IPS DF 19.7 (cell line): ENCODE results near the gene GALNS.
"Not testable (repeated sequence)": the region's sequence is repeated elsewhere in the genome, so short reads cannot be mapped to it uniquely, and the experiment has no call there.

Experiments
- DNase-seq: peaks from one replicate; pipeline ENCODE4 v3.0.0-alpha.2; 2013; ENCODE audit warnings: low read depth, low spot score

Gene GALNS

DNA sequence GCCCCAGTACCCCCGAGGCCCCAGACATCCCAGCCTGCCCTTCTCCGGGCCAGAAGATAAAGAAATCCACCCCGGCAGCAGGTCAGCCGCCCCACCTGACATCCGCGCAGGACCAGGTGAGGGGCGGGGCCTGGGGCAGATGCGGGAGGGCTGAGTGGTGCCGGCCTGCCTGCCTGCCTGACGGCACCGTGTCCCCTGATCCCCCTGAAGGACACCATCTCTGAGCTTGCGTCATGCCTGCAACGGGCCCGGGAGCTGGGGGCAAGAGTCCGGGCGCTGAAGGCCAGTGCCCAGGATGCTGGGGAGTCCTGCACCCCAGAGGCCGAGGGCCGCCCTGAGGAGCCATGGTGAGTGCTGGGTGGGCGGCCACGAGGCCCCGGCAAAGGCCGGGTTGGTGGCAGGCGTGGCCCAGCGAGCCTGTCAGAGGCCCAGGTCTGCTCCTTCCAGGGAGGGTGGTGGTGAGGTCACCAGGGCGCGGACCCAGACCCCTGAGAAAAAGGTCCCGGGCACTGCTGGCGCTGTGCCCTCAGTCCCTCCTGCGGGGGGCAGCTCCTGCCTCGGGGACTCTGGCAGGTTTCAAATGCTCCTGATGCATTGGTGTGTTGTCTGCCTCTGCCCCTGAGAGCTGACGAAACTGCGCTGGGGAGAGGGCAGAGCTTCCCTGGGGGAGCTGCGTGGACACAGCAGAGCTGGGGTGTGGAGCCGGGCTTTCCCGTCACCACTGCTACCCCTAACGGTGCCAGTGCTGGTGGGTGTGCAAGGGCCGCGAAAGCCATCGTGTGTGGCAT lies 52.0 kb downstream of the GALNS start:
- no peak for DNase-seq

DNA sequence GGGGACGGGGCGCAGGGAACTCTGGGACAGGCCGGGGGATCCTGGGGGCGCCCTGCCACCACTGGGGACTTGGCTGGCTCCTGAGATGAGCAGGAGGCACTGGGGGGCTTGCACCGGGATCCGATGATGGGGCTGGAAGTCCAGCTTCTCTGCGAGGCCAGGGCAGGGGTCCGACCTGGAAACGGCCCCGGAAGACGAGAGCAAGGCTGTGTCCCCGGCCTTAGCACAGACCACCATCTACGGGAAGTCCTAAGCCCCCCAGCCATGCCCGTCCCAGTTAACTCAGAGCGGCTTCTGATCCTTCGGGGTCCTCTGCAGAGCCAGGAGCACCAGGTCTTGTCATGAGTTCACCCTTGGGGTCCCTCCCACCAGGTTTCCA lies 52.6 kb downstream of the GALNS start:
- no peak for DNase-seq

DNA sequence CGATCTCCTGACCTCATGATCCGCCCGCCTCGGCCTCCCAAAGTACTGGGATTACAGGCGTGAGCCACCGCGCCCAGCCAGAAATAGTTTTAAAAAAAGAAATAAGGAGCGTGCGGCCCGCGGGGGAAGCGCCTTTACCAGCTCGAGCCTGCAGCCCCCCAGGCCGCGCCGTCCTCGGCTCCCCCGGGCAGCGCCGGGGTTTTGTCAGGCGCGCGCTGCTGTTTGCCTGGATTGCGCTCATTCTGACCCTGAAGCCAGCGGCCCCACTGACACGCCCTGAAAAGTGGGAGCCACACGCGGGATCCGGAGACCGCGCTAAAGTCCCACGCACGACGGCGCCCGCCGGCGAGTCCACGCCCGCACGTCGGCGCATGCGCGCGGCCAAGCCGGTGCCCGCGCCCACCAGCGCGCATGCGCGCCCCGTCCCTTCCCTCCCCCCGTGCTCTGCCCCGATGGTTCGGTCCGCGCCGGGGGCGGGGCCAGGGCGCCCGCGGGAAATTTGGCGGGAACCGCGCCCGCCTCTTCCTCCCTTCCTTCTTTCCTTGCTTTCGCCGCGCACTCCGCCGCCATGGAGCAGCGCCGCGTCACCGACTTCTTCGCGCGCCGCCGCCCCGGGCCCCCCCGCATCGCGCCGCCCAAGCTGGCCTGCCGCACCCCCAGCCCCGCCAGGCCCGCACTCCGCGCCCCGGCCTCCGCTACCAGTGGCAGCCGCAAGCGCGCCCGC lies 53.3 kb downstream of the GALNS start, which contains the start of gene CDT1:
CDT1 (plus strand) TSS at position 526 of the 724 bp plus-strand sequence; CDS start at position 569, 43 bp downstream.
- DNase-seq, result no peak

DNA sequence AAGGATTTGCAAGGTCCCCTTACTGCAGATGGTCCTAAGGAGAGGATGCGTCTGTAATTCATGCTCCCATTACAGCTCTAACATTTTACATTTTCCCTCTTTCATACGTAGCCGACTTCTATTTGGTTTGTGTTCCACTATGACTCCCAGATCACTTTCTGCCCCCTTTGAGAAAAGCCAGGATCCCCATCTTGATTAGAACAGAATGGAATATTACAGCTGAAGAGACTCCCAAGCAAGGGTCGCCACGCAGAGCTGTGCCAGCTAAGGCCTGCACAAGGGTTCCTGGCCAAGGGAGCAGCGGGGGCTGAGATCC lies 56.5 kb downstream of the GALNS start:
- DNase-seq, result no peak

DNA sequence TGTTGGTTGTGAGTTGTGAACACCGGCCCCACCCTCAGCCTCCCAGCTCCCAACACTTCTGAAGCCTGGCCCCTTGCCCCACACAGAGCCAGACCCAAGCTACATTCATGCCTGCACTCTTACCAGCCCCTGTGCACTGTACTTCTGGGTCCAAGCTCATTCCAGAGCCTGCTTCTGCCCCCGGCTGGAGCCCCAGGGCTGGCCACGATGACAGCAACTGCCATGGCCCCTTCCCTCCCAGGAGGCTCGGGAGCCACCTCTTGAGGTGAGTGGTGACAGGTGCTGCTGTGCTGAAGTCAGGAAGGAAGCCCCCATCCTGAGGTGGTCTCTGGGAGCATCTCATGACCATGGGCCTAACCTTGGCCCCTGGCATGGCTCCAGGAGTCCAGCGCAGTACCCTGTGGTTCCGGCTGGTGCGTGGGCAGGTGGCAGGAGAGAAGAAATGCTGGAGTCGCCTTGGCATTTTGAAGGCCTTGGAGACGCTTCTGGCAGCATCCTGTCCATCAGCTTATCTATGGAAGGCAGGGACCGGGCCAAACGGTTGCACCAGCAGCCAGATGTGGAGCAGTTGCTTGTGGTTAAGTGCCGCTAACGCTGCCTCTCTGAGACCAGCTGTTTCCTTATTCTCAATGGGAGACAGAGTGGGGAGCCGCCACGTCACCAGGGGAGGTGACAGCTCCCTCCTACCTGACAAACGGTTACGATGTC lies 57.0 kb downstream of the GALNS start:
- DNase-seq, result no peak

DNA sequence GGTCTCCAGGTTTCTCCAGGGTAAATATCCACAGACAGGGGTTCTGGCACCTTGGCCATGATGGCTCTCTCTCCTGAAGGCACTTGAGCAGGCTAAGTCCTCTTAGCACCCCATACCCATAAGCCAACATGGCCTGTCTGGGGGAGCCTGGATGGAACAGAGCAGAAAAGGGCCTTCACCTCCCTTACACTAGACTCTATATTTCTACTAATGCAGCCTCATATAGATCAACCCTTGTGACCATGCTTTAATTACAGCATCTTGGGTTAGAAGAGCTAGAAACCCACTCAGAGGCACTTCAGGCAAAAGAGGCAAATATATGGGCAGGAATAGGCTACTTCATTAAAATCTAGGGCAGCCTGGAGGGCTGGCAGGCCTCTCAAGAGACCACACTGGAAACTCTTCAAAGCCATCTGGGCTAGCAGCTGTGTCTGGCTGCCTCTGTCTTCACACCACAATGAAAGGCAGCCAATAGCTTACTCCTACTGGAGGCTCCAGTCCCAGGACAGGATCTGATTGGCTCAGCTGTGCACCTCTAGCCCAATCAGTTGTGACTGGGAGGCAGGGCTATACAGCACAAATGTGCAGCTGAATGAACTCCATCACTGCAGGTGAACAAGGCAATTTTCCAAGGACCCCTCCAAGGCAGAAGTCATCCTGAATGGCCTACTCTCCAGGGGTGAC lies 57.8 kb downstream of the GALNS start:
- DNase-seq, result no peak

DNA sequence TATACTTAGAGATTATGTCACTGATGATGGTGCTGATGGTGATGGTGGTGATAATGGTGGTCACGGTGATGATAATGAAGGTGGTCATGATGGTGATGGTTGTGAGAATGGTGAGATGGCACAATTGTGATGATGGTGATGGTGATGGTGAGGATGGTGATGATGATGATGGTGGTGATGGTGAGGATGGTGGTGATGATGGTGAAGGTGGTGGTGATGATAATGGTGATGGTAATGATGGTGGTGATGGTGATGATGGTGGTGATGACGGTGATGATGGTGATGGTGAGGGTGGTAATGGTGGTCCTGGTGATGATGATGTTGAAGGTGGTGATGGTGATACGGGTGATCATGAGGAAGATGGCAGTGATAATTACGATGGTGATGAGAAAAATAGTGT lies 58.7 kb downstream of the GALNS start:
- no peak for DNase-seq

DNA sequence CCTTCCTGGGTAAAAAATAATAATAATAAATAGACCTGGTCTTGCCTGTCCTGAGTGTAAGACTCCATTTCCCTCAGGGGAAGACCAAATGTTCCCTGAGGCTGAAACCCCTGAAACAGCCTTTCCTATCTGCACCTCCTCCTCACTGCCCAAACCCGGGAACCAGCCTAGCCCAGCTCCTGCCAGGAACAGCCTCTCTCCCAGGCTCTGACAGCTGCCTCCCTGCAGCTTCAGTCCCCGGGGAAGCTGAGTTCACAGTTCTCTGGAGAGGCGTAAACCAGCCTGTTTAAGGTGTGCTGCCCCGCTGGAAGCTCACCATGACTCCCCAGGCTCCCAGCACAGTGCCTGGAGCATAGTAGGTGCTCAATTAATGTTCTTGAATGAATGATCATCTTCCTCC lies 60.5 kb downstream of the GALNS start:
- DNase-seq, result no peak

DNA sequence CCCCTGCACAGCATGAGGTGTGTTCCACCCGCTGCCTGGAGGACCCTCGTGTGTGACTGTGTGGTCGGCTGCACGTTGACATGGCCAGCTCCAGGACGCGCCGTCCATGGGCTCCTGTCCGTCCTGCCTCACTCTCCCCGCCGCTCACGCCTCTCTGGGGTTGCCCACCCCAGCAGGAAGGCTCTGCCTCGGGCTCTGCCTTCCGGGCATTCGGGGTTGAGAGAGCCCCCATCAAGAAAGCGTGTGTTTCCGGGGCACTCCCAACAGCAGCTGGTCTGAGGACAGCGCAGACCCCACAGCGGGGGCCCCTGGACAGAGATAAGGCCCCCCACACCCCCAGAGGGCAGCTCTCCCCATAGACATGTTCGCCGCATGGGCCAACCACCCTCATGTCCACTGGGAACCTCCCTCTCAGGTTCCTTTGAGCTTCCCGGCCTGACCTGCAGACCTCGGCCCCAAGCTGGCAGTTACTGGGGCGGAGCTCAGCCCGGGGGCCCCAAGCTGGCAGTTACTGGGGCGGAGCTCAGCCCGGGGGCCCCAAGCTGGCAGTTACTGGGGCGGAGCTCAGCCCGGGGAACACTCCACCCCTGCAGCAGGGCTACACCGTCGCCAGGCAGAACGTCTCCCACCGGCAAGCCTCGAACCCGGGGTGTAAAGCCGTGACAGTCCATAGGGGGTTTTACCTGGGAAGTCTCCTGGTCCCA lies 63.3 kb downstream of the GALNS start:
- no peak for DNase-seq

DNA sequence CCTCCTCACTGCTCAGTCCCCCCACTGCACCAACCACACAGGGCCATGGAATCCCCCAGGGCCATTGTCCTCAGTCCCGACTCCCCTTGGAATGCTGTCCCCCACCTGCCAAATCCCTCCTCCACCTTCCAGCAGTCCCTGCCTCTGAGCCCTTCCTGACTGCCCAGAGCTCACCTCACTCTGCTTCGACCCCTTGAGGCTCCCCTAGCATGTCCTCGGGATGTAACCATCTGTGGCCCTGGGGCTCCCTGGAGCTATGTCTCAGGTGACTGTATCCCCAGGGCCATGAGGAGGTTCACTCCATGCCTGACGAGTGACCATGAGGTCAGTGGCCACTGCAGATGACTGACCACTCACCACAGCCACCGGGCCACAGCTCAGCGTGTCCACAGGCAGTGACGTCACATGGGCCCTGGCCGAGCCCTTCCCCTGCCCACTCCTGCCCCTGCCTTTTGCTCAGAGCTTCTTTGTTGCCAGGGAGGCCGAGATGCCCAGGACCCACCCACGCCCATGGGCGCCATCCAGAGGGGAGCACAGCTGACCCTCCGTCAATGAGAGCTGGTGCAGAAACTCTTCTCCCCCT lies 64.0 kb downstream of the GALNS start:
- DNase-seq, result no peak

DNA sequence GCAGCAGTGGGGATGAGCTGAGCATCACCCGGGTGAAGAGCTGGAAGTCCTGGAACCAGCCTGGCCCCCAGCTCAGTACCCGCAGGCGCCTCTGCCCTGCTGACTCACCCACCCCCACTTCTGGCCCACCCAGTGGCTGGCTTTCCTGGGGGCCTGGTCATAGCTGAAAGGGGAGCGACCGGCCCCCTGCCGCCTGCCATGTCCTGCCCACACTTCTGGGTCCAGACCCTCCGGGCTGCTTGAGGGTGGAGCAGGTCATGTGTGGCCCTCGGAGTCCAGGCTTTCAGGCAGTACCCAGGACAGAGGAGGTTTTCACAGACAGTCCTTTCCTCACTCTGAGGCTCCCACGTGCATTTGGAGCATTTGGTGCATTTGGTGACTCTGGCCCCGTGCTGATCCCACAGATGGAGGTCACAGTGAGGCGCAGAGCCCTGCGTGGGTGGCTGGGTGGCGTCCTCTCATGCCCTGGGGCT lies 64.6 kb downstream of the GALNS start:
- DNase-seq, result no peak

DNA sequence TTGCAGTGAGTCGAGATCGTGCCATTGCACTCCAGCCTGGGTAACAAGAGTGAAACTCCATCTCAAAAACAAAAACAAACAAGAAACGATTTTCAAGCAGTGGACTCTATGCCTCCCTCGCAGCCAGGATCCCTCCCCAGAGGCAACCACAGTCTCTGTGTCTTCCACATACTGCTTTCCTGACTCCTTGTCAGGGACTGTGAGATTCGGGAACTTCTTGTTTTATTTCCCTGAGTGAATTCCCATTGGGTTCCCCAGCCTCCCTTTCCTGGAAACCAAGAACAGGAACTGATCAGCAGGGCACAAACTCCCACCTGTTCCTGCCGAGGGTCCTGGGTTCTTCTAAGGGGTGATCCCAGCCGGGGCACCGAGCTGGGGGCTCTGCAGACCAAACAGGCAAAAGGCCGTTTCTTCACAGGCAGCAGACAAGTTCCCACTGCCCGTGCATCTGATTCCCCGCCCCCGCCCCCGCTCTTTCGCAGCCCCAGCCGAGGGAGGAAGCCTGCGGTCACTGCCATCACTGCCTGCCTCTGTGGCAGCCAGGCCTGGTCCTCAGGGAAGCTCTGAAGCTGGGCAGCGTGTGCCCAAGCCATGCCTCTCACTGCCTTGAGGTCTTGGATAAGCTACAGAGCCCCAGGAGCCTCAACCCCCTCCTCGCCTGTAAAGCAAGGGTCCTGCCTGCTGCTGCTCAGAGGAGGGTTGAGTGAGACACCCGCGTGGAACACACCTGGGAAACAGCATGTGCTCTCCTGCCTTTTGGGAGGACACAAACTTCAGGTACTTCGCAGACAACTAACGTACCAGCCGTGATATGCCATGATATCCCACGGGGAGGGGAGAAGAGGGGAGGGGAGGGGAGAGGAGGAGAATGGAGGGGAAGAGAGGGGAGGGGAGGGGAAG lies 66.2 kb downstream of the GALNS start:
- no peak for DNase-seq

DNA sequence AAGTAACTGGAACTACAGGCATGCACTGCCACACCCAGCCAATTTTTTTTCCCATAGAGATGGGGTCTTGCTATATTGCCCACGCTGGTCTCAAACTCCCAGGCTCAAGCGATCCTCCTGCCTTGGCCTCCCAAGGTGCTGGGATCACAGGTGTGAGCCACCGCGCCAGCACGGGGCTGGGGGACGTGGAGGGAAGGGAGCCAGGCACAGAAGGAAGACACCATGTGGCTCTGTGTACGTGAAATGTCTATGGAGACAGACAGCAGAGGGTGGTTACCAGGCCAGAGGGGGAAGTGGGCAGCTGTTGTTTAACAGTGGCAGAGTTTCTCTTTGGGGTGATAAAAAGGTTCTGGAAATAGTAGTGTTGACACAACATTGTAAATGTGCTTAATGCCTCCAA lies 67.2 kb downstream of the GALNS start:
- no peak for DNase-seq

DNA sequence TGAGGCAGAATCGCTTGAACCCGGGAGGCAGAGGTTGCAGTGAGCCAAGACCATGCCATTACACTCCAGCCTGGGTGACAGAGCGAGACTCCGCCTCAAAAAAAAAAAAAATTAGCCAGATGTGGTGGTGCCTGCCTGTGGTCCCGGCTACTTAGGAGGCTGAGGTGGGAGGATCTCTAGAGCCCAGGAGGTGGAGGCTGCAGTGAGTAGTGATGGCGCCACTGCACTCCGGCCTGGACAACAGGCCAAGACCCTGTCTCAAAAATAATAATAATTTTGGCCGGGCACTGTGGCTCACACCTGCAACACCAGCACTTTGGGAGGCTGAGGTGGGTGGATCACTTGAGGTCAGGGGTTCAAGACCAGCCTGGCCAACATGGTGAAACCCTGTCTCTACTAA lies 68.0 kb downstream of the GALNS start:
- DNase-seq, result not testable (repeated sequence)

DNA sequence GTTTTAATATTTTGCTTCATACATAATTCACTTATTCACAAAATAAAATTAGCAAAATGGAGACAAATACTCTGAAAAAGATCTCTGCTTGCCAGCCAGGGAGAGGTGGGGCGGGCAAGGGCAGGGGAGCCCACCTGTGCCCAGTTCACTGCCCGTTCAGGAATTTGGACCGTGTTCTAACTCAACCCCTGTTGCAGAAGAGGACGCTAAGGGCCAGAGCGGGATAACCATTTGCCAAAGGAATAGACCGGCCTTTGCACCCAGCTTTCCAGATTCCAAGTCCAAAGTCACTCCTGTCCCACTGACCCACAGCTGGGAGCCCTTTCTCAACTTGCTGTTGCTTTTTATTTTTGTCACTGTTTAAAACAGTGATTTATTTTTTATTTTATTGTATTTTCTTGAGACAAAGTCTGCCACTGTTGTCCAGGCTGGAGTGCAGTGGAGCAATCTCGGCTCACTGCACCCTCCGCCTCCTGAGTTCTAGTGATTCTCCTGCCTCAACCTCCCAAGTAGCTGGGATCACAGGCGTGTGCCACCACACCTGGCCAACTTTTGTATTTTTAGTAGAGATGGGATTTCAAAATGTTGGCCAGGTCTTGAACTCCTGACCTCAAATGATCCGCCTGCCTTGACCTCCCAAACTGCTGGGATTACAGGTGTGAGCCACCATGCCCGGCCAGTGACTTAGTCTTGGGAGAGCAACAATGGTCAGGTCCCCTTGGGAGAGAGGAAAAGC lies 69.0 kb downstream of the GALNS start:
- no peak for DNase-seq

DNA sequence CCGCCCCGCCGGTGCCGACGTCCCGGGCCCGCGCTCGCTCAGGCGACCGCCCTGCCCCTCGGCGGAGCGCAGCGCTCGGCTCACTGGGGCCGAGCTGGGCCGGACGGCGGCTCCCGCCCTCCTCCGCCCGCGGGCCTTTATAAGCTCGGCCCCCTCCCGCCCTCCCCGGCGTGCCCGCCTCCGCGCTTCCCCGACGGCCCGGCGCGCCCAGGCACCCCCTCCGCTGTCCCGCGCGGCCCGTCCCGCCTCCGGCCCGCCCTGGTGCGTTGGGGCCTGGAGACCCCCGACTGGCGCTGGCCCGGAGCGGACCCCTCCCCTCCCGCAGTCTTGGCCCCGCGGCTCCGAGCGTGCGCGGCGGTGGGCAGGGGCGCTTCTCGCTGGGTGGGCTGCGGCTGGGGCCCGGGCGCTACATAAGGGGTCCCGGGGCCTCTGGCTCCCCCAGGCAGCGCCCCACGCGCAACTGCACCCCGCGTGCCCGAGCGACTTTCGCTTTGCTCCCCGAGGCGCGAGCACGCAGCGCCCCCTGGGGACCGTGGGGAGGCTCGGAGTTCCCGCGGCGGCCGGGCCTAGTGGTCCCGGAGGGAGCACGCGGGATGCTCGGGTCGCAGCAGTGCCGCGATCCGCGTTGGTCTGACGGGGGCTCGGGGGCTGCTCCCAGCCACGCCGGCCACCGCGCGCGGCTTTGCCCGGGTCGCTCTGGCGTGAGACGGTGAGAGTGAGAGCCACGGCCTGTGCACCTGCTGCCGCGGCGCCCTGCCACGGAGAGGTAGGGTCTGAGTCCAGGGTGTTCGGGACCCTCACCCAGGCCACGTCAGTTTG lies 71.4 kb downstream of the GALNS start, which contains the start of gene PIEZO1:
PIEZO1 (minus strand) TSS at position 115 of the 819 bp plus-strand sequence. CDS start 256 bp downstream, outside the sequence.
- DNase-seq, result no peak

DNA sequence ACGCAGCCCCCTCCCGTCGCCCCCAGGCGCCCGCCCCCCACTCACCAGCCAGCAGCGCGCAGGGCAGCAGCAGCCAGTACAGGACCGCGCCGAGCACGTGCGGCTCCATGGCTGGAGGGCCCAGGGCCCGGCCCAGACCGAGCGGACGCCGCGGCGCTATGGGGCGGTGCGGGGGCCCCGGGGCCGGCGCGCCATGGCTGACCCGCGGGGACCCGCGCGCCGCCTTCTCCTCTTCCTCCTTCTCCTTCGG lies 72.0 kb downstream of the GALNS start:
- DNase-seq, result no peak

DNA sequence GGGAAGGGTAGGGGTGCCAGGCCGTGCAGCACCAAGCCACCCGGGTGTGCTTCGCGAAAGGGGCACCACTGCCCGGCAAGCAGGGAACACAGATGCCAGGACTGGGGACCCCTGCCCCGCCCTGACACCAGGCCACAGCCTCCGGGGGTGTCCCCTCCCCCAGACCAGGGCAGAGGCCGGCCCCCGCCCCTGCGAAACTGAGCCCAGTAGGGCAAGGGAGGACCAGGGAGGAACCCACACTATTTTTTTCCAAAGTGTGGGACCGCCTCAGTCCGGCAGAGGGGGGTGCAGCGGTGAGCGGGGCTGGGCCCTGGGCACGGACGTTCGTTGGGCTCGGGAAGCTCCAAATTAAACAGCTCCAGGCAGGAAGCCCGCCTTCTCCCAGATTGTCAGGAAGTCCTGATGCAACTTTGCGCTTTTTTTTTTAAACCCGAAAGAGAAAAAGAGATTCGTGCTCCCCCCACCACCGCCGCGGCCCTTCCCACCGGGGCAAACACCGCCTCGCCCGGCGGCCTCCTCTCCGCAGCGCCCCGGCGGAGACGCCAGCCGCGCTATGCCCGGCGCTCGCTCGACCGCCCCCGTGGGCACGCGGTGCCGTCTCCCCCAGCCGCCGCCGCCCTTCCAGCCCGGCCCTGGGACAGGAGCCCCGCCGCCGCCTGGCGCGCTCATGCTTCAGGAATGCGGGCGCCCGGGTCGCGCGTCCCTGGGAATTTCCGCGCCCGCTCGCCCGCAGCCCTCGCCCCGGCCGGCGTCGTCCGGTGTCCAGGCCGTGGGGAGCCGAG lies 72.5 kb downstream of the GALNS start:
- no peak for DNase-seq
